Thyroid gland (tissue), 4 donors: ENCODE data around the gene DHRS3. TPM values are rescaled to one million over a fixed set of nuclear protein-coding genes. Genes with fewer than 3 reads are reported as not detected.

ENCODE experiments used
- DNase-seq, 2 donors: peaks; one replicate each; pipeline ENCODE4 v3.0.0-alpha.2; 2019
- H3K27ac ChIP-seq, 3 donors: fragments of 200-600 bp; sonication (generic); 1 replicate in 2 of 3; 2 replicates in 1 of 3; pipeline ENCODE4 v1.5.1; 2016 to 2019; ENCODE audit warnings: mild to moderate bottlenecking in 1 of 3, moderate library complexity in 1 of 3
- H3K27me3 ChIP-seq: fragments of 200-600 bp; sonication (generic); one replicate; pipeline ENCODE4 v1.5.1; 2019
- H3K36me3 ChIP-seq, 2 donors: fragments of 200-600 bp; sonication (generic); one replicate each; pipeline ENCODE4 v1.5.1; 2016 to 2019
- H3K4me1 ChIP-seq, 2 donors: fragments of 200-600 bp; sonication (generic); one replicate each; pipeline ENCODE4 v1.5.1; 2017 to 2019
- H3K4me3 ChIP-seq, 3 donors: fragments of 200-600 bp; sonication (generic); replicated peaks in 1 of 3; 1 replicate in 2 of 3; 2 replicates in 1 of 3; pipeline ENCODE4 v1.5.1; 2016; ENCODE audit warnings: mild to moderate bottlenecking in 1 of 3
- H3K9me3 ChIP-seq: fragments of 200-600 bp; sonication (generic); one replicate; pipeline ENCODE4 v1.5.1; 2017
- CTCF ChIP-seq, 6 experiments: fragments of 200-600 bp in 3 of 6; fragments of 450-650 bp in 3 of 6; sonication (generic) in 3 of 6; IDR thresholded peaks; one replicate each; pipeline ENCODE4 v1.5.1; 2016 to 2019; ENCODE audit warnings: antibody characterized with exemption in 6 of 6, mild to moderate bottlenecking in 2 of 6, inconsistent platforms in 1 of 6, moderate library complexity in 1 of 6
- POLR2A ChIP-seq, 2 donors: fragments of 450-650 bp; IDR thresholded peaks; one replicate each; pipeline ENCODE4 v1.6.1; 2017; ENCODE audit warnings: antibody characterized with exemption in 2 of 2, mild to moderate bottlenecking in 2 of 2, moderate library complexity in 1 of 2
- WGBS, 2 donors: methylation state at CpG; one replicate each; pipeline ENCODE4 v1.1.5; 2017; 5-methylcytosine and 5-hydroxymethylcytosine counted together
- intact Hi-C: fragments of 100-400 bp; cut with DNase I; formaldehyde crosslinking; loops from one replicate; pipeline ENCODE4 v1.15.1; 2023
- total RNA-seq, 4 donors: library from RNA; depleted of rRNA; stranded (reverse); fragments of >200 nt; gene quantifications; one replicate each; pipeline ENCODE4 v1.2.3, GENCODE V29; 2016

The DHRS3 gene
- total RNA-seq, 4 donors from 2014 or later: 181 to 304 (median 268) TPM

- intact Hi-C loops: no loop called here
- 17% methylated on average over 23 to 29 of the region's 47 CpGs for WGBS, 2 donors
- no peaks in the 10 kb centered on the region for H3K36me3 ChIP-seq
- peak overlapping the region in 1 of 3 donors; percentile 13 for H3K4me3 ChIP-seq
- TF ChIP-seq POLR2A (IDR thresholded peaks at IDR 0.05) (peak in 1 of 2 donors; percentile 61), CTCF (IDR thresholded peaks at IDR 0.05) (no peak)
- no peaks in the 10 kb centered on the region for H3K9me3 ChIP-seq
- no peaks in the 10 kb centered on the region for H3K27me3 ChIP-seq
- DNase-seq: peak; percentile 88 to 89
- H3K4me1 ChIP-seq: peaks cover 64 to 88% of the 10 kb centered on the region in 2 donors
- peak overlapping the region; percentile 85 to 97 (median 94) for H3K27ac ChIP-seq
These were observed 22.8 kb downstream of the DHRS3 start for GRCh38 chr1:12594966-12595756.

GRCh38 chr1:12594490-12594889, 23.5 kb downstream of the DHRS3 start:
- TF ChIP-seq POLR2A (IDR thresholded peaks at IDR 0.05): no peak
- no peak for TF ChIP-seq CTCF (IDR thresholded peaks at IDR 0.05)
- Histone ChIP-seq H3K4me1 (peaks cover 58 to 81% of the 10 kb centered on the region in 2 donors), H3K4me3 (peak overlapping the region in 1 of 3 donors; percentile 13), H3K27ac (peak overlapping the region; percentile 85 to 97 (median 94)), H3K27me3 (no peaks in the 10 kb centered on the region), H3K9me3 (no peaks in the 10 kb centered on the region), H3K36me3 (no peaks in the 10 kb centered on the region)
- intact Hi-C loops: no loop called here
- DNase-seq: no peak
- WGBS, 2 donors: 90 to 95% methylated on average over 6 of the region's 6 CpGs

GRCh38 chr1:12593621-12594066, 24.4 kb downstream of the DHRS3 start:
- WGBS, 2 donors: 25 to 35% methylated on average over 7 of the region's 7 CpGs
- H3K27me3 ChIP-seq: no peaks in the 10 kb centered on the region
- intact Hi-C loops: no loop called here
- H3K27ac ChIP-seq: peak overlapping the region; percentile 85 to 97 (median 94)
- H3K9me3 ChIP-seq: no peaks in the 10 kb centered on the region
- no peak for TF ChIP-seq CTCF (IDR thresholded peaks at IDR 0.05)
- TF ChIP-seq POLR2A (IDR thresholded peaks at IDR 0.05): no peak
- DNase-seq: peak; percentile 62 to 66
- H3K4me1 ChIP-seq: peaks cover 51 to 72% of the 10 kb centered on the region in 2 donors
- H3K36me3 ChIP-seq: no peaks in the 10 kb centered on the region
- H3K4me3 ChIP-seq: no peak overlapping the region

GRCh38 chr1:12592496-12592895, 25.5 kb downstream of the DHRS3 start:
- H3K36me3 ChIP-seq: no peaks in the 10 kb centered on the region
- no peak for DNase-seq
- H3K4me1 ChIP-seq: peaks cover 44 to 61% of the 10 kb centered on the region in 2 donors
- TF ChIP-seq POLR2A (IDR thresholded peaks at IDR 0.05) (no peak), CTCF (IDR thresholded peaks at IDR 0.05) (no peak)
- intact Hi-C loops: no loop called here
- H3K27me3 ChIP-seq: no peaks in the 10 kb centered on the region
- 83 to 88% methylated on average over 7 of the region's 7 CpGs for WGBS, 2 donors
- no peaks in the 10 kb centered on the region for H3K9me3 ChIP-seq
- peak overlapping the region; percentile 85 to 97 (median 94) for H3K27ac ChIP-seq
- H3K4me3 ChIP-seq: no peak overlapping the region

- WGBS, 2 donors: 80 to 85% methylated on average over 14 to 19 of the region's 19 CpGs
These were observed 26.6 kb downstream of the DHRS3 start for GRCh38 chr1:12591267-12591938.

More at GRCh38 chr1:12591267-12591938, 26.6 kb downstream of the DHRS3 start:
- Histone ChIP-seq H3K27ac (peak overlapping the region in 2 of 3 donors; percentile 12 to 48), H3K27me3 (no peaks in the 10 kb centered on the region), H3K4me3 (no peak overlapping the region), H3K4me1 (peaks cover 33 to 50% of the 10 kb centered on the region in 2 donors), H3K9me3 (no peaks in the 10 kb centered on the region), H3K36me3 (no peaks in the 10 kb centered on the region)
- DNase-seq: no peak
- no peak for TF ChIP-seq POLR2A (IDR thresholded peaks at IDR 0.05)
- TF ChIP-seq CTCF (IDR thresholded peaks at IDR 0.05): no peak
- intact Hi-C loops: no loop called here
